HG03280 (cell line): Measurements from ENCODE around the gene GMPR.
"Not testable (repeated sequence)": the region's sequence is repeated elsewhere in the genome, so short reads cannot be mapped to it uniquely, and the experiment has no call there.

Experiments used
- ATAC-seq: cut with Tn5 transposase; IDR thresholded peaks from one replicate; pipeline ENCODE4 v1.9.1; 2021; ENCODE audit warnings: mild to moderate bottlenecking, moderate library complexity; ENCODE audit not compliant: unreplicated experiment

The GMPR gene

GRCh38 chr6:16244869-16245451, 6.6 kb downstream of the GMPR start:
- no peak for ATAC-seq

DNA sequence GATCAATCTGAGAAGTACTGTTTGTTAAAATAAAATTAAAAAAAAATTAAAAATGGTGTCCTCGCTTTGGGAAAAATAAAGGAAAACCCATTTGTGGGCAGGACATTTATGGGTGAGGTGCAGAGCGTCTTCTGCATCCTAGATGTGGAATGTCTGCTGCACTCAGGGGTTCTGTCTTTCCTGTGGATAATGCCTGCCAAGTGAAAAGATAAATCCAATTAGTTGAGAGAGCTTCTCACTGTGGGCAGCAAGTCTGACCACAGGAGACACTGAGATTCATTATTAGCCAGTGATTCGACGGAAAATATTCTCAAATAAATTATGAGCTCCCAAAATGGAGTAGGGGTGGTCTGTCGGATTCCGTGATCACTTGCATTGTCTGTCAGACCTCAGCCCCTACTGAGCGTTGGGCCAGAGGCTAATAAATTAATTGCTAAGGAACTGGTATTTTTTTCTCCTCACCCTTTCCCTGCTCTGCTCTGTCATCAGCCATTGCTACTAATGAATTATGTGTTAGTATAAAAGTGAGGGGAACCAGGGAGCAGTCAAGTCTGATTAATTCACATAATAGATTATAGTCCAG, 10.0 kb downstream of the GMPR start:
- ATAC-seq, result no peak

DNA sequence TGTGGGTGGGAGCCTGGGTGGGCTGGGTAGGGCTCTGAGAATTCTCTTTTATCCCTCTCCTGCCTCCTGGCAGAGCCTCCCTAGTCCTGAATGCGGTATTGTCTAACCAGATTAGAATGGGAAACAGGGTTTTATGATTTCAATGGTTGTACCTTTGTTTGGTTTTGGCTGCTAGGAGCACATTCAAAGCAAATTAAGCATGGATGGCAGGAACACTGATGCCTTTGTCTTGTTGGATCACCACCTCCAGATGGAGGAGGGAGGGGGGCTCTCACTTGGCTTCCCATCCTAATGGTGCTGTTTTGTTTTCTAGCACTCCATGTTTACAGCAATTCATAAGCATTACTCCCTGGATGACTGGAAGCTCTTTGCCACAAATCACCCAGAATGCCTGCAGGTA, 11.6 kb downstream of the GMPR start:
- ATAC-seq, result no peak

- no peak for ATAC-seq
Measured at GRCh38 chr6:16251706-16252105, 13.3 kb downstream of the GMPR start.

- no peak for ATAC-seq
Measured at GRCh38 chr6:16252686-16253299, 14.4 kb downstream of the GMPR start.

DNA sequence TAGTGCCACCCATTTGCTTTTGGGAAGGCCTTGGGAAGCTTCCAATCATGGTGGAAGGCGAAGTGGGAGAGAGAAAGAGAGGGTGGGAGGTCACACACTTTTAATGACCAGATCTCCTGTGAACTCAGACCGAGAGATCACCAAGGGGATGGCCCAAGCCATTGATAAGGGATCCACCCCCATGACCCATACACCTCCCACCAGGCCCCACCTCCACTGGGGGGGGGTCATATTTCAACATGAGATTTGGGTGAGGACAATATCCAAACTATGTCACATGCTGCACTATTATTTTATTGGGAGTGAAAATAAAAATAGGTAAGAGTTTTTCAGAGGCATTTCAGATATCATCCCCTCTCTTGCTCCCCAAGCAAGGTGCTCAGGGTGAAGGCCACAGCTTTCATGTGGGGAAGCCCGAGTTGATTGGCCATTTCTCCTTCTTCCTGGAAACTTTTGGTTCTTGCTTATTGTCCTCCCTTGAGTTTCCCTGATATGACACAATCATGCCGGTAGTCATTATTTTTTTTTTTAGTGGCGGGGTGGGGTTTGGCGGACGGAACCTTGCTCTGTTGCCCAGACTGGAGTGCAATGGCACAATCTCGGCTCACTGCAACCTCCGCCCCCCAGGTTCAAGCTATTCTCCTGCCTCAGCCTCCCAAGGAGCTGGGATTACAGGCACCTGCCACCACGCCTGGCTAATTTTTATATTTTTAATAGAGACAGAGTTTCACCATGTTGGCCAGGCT, 15.2 kb downstream of the GMPR start:
- no peak for ATAC-seq

DNA sequence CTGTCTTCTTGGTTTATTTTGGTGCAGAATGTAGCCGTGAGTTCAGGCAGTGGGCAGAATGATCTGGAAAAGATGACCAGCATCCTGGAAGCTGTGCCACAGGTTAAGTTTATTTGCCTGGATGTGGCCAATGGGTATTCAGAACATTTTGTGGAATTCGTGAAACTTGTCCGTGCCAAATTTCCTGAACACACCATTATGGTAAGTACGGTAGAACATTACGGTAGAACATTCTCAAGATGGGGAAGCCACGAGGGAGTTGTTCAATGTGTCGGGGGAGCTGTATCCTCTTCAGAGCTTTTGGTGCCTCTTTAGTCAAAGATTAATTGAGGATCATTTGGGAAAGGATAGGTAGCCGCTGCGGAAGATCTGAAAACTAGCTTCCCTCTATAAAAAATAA, 16.1 kb downstream of the GMPR start:
- no peak for ATAC-seq

GRCh38 chr6:16256781-16257180, 18.4 kb downstream of the GMPR start:
- ATAC-seq, result no peak

- no peak for ATAC-seq
Measured at GRCh38 chr6:16257999-16258708, 19.8 kb downstream of the GMPR start.

GRCh38 chr6:16258709-16259075, 20.3 kb downstream of the GMPR start:
- ATAC-seq, result no peak

GRCh38 chr6:16259604-16260003, 21.2 kb downstream of the GMPR start:
- not testable (repeated sequence) for ATAC-seq

- ATAC-seq, result not testable (repeated sequence)
Measured at GRCh38 chr6:16260602-16261001, 22.2 kb downstream of the GMPR start.

DNA sequence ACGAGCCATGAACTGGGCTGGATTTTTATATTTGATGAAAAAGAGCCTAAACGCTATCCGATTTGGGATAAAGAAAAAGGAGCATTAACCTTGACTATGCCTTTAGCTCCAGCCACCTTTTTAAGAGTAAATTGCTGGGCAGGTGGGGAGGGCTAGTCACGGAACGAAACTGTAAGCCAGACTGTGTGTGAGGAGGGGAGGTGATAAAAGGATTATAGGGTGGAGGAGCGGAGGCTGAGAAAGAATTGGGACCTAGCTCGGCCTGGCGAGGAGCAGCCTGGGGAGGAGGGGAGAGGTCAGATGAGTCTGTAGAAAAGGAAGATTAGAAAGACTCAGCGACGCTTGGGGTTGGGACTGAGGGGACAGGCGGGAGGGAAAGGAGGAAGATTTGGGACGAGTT, 24.4 kb downstream of the GMPR start:
- not testable (repeated sequence) for ATAC-seq

DNA sequence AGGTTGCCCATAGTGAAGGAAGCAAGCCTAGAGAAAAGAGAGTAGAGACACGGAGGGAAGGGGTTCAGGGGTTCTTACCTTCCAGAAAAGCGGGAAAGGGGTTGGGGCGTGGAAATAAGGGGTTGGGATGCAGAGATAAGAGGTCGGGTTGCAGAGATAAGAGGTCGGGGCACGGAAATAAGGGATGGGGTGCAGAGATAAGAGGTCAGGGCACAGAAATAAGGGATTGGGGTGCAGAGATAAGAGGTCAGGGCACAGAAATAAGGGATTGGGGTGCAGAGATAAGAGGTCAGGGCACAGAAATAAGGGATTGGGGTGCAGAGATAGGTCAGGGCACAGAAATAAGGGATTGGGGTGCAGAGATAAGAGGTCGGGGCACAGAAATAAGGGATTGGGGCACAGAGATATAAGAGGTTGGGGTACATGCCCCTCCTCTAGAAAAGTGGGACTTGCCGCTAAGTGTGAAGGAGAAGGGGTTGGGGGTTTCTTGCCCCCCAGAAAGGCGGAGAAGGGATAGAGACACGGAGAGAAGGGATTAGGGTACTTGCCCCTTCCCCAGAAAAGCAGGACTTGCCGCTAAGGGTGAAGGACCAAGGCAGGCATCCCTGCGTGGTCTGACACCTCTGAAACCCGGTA, 25.2 kb downstream of the GMPR start:
- ATAC-seq, result not testable (repeated sequence)

DNA sequence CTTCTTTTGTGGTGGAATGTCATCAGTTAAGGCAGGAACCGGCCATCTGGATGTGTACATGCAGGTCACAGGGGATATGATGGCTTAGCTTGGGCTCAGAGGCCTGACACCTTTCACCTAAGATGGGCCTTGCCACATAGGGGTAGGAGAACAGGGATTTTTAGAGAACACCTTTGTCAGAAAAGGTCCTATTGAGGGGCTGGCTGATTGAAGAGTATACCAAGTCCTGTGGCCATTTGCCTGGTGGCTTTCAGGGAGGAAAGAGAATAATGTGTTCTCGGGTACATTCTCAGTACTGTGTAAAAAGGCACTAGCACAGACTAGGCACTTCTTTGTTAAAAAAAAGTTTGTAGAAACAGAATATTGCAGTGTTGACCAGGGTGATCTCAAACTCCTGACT, 26.4 kb downstream of the GMPR start:
- no peak for ATAC-seq

DNA sequence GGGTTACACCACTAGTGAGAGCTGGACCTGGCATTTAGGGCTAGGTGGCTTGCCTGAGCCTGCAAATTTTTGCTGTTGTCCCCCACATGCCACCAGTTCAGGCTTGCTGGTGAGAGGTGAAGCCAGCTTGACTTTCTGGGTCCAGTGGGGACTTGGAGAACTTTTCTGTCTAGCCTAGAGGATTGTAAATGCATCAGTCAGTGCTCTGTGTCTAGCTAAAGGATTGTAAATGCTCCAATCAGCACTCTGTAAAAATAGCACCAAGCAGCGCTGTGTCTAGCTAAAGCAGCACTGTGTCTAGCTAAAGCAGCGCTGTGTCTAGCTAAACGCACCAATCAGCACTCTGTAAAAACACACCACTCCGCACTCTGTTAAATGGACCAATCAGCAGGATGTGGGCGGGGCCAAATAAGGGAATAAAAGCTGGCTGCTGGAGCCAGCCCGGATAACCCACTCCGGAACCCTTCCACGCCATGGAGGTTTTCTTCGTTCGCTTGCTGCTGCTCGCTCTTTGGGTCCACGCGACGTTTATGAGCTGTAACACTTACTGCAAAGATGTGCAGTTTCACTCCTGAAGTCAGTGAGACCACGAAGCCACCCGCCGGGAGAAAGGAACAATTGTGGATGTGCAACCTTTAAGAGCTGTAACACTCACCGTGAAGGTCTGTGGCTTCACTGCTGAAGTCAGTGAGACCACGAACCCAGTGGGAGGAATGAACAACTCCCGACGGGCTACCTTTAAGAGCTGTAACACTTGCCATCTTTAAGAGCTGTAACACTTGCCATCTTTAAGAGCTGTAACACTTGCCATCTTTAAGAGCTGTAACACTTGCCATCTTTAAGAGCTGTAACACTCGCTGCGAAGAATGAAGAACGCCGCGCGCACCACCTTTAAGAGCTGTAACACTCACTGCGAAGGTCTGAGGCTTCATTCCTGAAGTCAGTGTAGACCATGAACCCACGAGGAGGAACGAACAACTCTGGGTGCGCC, 27.3 kb downstream of the GMPR start:
- no peak for ATAC-seq

- ATAC-seq, result no peak
Measured at GRCh38 chr6:16267428-16268263, 29.3 kb downstream of the GMPR start.

DNA sequence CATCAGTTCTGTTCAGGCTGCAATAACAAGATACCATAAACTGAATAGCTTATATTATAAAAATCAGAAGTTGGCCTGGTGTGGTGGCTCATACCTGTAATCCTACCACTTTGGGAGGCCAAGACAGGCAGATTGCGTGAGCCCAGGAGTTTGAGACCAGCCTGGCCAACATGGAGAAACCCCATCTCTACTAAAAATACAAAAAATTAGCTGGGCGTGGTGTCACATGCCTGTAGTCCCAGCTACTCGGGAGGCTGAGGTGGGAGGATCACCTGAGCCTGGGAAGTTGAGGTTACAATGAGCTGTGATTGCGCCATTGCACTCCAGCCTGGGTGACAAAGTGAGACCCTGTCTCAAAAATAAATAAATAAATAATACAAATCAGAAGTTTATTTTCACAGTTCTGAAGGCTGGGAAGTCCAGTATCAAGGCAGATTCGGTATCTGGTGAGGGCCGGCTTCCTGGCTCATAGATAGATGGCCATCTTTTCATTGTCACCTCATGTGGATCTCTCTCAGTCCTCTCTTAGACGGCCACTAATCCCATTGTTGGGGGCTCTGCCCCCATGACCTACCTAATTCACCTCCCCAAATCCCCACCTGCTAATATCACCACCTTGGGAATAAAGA, 31.2 kb downstream of the GMPR start:
- ATAC-seq, result not testable (repeated sequence)
